AG04449 (cell line): ENCODE data around the gene PDPR.
"Not testable (repeated sequence)": the region's sequence is repeated elsewhere in the genome, so short reads cannot be mapped to it uniquely, and the experiment has no call there.

Experiments
- CTCF ChIA-PET: fragments of 350-600 bp; formaldehyde crosslinking; extraction: SDS; loops from one replicate; lab custom pipeline; 2021; ENCODE audit warnings: antibody characterized with exemption; lab: Yijun Ruan, JAX
- POLR2A ChIA-PET: fragments of 400-600, 350-600 bp; formaldehyde crosslinking; extraction: SDS; loops from one replicate; lab custom pipeline; 2020; ENCODE audit warnings: antibody characterized with exemption, inconsistent platforms; lab: Yijun Ruan, JAX
- DNase-seq: peaks from one replicate; pipeline ENCODE4 v3.0.0-alpha.2; 2010; ENCODE audit warnings: low read depth, low spot score
- H3K4me3 ChIP-seq: 2 replicates; pipeline ENCODE4 v1.5.1; 2011; ENCODE audit warnings: low read depth, mild to moderate bottlenecking, control low read depth, low read length
- TF ChIP-seq, protein P1 (sequence below): IDR thresholded peaks from one replicate; pipeline ENCODE4 v1.5.1; 2011; ENCODE audit warnings: mild to moderate bottlenecking, moderate library complexity, low read length, control low read depth, inconsistent platforms; ENCODE audit not compliant: insufficient read depth; ENCODE audit errors: missing control alignments

PDPR gene

DNA sequence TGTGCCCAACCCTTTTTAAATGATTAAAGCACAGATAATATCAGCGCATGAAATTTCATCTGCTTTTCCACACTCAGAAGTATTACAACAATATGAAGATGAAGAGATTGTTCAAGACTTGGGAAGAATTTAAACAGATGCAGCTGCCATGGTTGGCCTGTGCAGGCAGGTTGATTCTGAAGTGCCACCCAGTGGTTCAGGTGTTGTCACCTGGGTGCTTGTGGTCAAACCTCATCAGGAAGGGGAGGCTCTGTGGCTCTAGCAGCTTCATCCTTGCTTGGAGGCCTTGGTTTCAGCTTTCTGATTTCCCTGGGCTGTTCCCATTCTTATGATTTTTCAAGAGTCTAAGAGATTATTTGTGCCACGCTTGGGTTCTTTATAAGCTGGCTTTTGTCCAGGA is 37.3 kb downstream of the PDPR start:
- CTCF ChIA-PET: interaction anchor here (2.3 kb wide), 1 partner anchor 14 kb away, joined by 17 read pairs; no protein-coding TSS in a partner anchor
- no peak overlapping the region for H3K4me3 ChIP-seq
- POLR2A ChIA-PET: no interaction called here
- DNase-seq: no peak
- TF ChIP-seq, protein P1, sequence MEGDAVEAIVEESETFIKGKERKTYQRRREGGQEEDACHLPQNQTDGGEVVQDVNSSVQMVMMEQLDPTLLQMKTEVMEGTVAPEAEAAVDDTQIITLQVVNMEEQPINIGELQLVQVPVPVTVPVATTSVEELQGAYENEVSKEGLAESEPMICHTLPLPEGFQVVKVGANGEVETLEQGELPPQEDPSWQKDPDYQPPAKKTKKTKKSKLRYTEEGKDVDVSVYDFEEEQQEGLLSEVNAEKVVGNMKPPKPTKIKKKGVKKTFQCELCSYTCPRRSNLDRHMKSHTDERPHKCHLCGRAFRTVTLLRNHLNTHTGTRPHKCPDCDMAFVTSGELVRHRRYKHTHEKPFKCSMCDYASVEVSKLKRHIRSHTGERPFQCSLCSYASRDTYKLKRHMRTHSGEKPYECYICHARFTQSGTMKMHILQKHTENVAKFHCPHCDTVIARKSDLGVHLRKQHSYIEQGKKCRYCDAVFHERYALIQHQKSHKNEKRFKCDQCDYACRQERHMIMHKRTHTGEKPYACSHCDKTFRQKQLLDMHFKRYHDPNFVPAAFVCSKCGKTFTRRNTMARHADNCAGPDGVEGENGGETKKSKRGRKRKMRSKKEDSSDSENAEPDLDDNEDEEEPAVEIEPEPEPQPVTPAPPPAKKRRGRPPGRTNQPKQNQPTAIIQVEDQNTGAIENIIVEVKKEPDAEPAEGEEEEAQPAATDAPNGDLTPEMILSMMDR: no peak

DNA sequence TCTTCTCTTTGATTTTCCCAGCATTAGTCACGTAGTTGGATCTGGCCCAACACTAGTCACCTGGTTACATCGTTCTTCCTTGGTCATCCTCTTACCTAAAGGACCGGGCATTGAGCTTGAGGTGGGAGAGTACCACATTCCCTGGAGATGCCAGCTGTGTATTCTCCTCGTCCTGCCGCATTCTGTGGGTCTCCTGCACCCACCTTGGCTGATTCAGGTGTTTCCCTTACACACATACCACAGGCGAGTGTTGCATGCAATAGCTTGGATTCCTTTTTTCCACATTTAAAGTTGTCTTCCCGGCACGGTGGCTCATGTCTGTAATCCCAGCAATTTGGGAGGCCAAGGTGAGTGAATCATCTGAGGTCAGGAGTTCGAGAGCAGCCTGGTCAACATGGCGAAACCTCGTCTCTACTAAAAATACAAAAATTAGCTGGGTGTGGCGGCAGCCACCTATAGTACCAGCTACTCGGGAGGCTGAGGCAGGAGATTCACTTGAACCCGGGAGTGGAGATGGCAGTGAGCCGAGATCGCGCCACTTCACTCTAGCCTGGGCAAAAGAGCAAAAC is 37.9 kb downstream of the PDPR start:
- H3K4me3 ChIP-seq: no peak overlapping the region
- CTCF ChIA-PET: interaction anchor here (0.9 to 2.3 kb wide), 2 partner anchors 9 to 13 kb away, joined by 4 to 17 read pairs; no protein-coding TSS in a partner anchor
- POLR2A ChIA-PET: no interaction called here
- TF ChIP-seq, protein P1: no peak
- no peak for DNase-seq

DNA sequence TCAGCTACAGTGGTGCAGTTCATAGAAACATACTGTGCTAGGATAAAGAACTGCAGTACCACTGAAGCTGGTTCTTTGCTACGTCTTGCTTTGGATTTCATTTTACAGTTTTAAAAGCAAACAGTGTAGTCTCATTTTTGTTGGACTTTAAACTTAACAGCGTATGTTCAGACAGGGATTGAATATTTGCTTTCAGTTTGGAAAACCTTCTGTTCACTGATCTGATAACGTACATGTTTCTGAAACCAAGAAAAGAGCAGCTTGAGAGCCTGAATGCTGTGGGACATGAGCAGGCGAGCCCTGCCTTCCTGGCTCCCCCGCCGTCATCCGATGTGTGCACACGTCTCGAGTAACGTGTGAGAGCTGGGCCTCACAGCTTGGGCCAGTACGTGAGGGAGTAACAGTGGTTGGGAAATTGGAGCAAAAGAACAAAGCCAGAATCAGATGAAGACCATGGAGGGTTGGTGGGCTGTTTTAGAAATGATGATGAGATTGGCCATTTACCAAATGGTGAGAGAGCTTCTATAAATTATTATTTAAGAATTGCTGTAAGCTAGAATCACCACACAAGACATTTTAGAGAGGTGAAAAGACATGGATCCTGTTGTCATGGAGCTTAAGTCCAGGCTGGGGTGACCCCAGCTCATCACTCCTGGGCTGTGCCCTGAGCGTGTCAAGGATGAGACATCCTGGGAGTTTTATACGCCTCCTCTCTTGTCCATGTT is 38.6 kb downstream of the PDPR start:
- H3K4me3 ChIP-seq: no peak overlapping the region
- TF ChIP-seq, protein P1: no peak
- ChIA-PET CTCF (interaction anchor here (0.9 to 2.3 kb wide), 2 partner anchors 8 to 12 kb away, joined by 4 to 17 read pairs; no protein-coding TSS in a partner anchor), POLR2A (no interaction called here)
- no peak for DNase-seq

DNA sequence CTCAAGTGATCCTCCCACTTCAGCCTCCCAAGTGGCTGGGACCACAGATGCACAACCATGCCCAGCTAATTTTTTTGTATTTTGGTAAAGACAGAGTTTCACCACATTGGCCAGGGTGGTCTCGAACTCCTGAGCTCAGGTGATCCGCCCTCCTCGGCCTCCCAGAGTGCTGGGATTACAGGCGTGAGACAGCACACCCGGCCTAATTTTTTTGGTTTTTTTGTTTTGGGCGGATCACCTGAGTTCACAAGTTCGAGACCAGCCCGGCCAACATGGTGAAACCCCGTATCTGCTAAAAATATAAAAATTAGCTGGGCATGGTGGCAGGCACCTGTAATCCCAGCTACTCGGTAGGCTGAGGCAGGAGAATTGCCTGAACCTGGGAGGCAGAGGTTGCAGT is 40.6 kb downstream of the PDPR start:
- H3K4me3 ChIP-seq, DNase-seq, POLR2A ChIA-PET: not testable (repeated sequence)
- CTCF ChIA-PET: interaction anchor here (1.5 to 4.0 kb wide), 2 partner anchors 10 to 11 kb away, joined by 3 to 18 read pairs; no protein-coding TSS in a partner anchor

DNA sequence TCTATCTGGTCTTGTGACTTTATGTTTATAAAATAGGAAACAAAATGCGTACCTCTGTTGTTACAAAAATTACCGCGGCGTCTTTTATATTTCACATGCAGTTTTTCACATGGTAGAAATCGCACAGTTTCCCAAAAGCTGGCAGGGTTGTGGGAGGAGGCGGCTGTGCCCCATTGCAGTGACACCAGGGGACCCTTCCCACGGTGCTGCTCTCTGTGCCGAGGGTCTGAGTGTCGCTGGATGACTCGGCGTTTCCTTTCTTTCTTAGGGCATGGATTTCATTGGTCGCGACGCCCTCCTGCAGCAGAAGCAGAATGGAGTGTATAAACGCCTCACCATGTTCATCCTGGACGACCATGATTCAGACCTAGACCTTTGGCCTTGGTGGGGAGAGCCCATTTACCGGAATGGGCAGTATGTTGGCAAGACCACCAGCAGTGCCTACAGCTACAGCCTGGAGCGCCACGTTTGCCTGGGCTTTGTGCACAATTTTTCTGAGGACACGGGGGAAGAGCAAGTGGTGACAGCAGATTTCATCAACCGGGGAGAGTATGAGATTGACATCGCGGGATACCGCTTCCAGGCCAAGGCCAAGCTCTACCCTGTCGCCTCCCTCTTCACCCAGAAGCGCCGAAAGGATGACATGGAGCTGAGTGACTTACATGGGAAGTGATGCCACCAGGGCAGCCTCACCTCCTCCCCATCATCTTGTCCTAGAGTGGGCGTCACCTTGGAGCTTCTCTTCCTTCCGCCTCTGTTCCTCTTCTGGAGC is 42.3 kb downstream of the PDPR start:
- TF ChIP-seq, protein P1: no peak
- ChIA-PET CTCF (interaction anchor here (4.0 kb wide), 1 partner anchor 8 kb away, joined by 18 read pairs; no protein-coding TSS in a partner anchor), POLR2A (no interaction called here)
- H3K4me3 ChIP-seq: no peak overlapping the region
- no peak for DNase-seq

DNA sequence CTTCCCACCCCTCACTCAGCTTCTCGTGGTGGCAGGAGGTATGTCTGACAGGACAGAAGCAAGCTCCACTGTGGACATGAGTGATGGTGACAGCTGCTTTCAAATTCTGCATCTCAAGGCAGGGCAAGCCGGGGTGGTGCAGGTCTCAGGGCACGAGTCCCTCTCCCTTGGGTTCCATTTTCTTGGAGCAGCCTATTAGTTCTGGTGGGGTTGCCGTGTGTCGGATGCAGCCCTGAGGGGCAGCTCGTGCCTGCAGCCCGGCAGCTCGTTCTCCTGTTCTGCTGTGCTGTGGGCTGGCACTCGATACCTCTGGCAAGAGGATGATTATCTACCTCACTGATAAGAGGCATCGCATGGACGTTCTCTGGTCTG is 43.0 kb downstream of the PDPR start:
- ChIA-PET POLR2A (no interaction called here), CTCF (interaction anchor here (4.0 kb wide), 1 partner anchor 8 kb away, joined by 18 read pairs; no protein-coding TSS in a partner anchor)
- H3K4me3 ChIP-seq: no peak overlapping the region
- DNase-seq: no peak
- TF ChIP-seq, protein P1: no peak
